Thyroid gland (tissue), 4 donors: ENCODE measurements around the gene NRTN. TPM values are rescaled to one million over a fixed set of nuclear protein-coding genes. Genes with fewer than 3 reads are reported as not detected.

Source experiments
- DNase-seq, 2 donors: peaks; one replicate each; pipeline ENCODE4 v3.0.0-alpha.2; 2019
- H3K27ac ChIP-seq, 3 donors: fragments of 200-600 bp; sonication (generic); 1 replicate in 2 of 3; 2 replicates in 1 of 3; pipeline ENCODE4 v1.5.1; 2016 to 2019; ENCODE audit warnings: mild to moderate bottlenecking in 1 of 3, moderate library complexity in 1 of 3
- H3K27me3 ChIP-seq: fragments of 200-600 bp; sonication (generic); one replicate; pipeline ENCODE4 v1.5.1; 2019
- H3K36me3 ChIP-seq, 2 donors: fragments of 200-600 bp; sonication (generic); one replicate each; pipeline ENCODE4 v1.5.1; 2016 to 2019
- H3K4me1 ChIP-seq, 2 donors: fragments of 200-600 bp; sonication (generic); one replicate each; pipeline ENCODE4 v1.5.1; 2017 to 2019
- H3K4me3 ChIP-seq, 3 donors: fragments of 200-600 bp; sonication (generic); replicated peaks in 1 of 3; 1 replicate in 2 of 3; 2 replicates in 1 of 3; pipeline ENCODE4 v1.5.1; 2016; ENCODE audit warnings: mild to moderate bottlenecking in 1 of 3
- H3K9me3 ChIP-seq: fragments of 200-600 bp; sonication (generic); one replicate; pipeline ENCODE4 v1.5.1; 2017
- CTCF ChIP-seq, 6 experiments: fragments of 200-600 bp in 3 of 6; fragments of 450-650 bp in 3 of 6; sonication (generic) in 3 of 6; IDR thresholded peaks; one replicate each; pipeline ENCODE4 v1.5.1; 2016 to 2019; ENCODE audit warnings: antibody characterized with exemption in 6 of 6, mild to moderate bottlenecking in 2 of 6, inconsistent platforms in 1 of 6, moderate library complexity in 1 of 6
- POLR2A ChIP-seq, 2 donors: fragments of 450-650 bp; IDR thresholded peaks; one replicate each; pipeline ENCODE4 v1.6.1; 2017; ENCODE audit warnings: antibody characterized with exemption in 2 of 2, mild to moderate bottlenecking in 2 of 2, moderate library complexity in 1 of 2
- WGBS, 2 donors: methylation state at CpG; one replicate each; pipeline ENCODE4 v1.1.5; 2017; 5-methylcytosine and 5-hydroxymethylcytosine counted together
- intact Hi-C: fragments of 100-400 bp; cut with DNase I; formaldehyde crosslinking; loops from one replicate; pipeline ENCODE4 v1.15.1; 2023
- total RNA-seq, 4 donors: library from RNA; depleted of rRNA; stranded (reverse); fragments of >200 nt; gene quantifications; one replicate each; pipeline ENCODE4 v1.2.3, GENCODE V29; 2016

The NRTN gene
- total RNA-seq, 4 donors from 2014 or later: 0.71 to 8.1 (median 1.3) TPM

GRCh38 chr19:5826531-5827341 is 21.9 kb downstream of the NRTN start:
- no peaks in the 10 kb centered on the region for H3K36me3 ChIP-seq
- no peak overlapping the region for H3K4me3 ChIP-seq
- H3K27ac ChIP-seq: no peak overlapping the region
- intact Hi-C loops: no loop called here
- WGBS, 2 donors: 18 to 30% methylated on average over 16 to 24 of the region's 24 CpGs
- DNase-seq: peak; percentile 70 to 71
- peaks cover 5 to 33% of the 10 kb centered on the region in 2 donors for H3K4me1 ChIP-seq
- no peak for TF ChIP-seq POLR2A (IDR thresholded peaks at IDR 0.05)
- peak in 2 of 6 experiments; percentile 8 to 14 for TF ChIP-seq CTCF (IDR thresholded peaks at IDR 0.05)
- H3K27me3 ChIP-seq: no peaks in the 10 kb centered on the region
- no peaks in the 10 kb centered on the region for H3K9me3 ChIP-seq

GRCh38 chr19:5827342-5827890 is 22.5 kb downstream of the NRTN start:
- H3K4me1 ChIP-seq: peaks cover 5 to 26% of the 10 kb centered on the region in 2 donors
- no peak for DNase-seq
- 41 to 48% methylated on average over 10 to 12 of the region's 37 CpGs for WGBS, 2 donors
- no peaks in the 10 kb centered on the region for H3K36me3 ChIP-seq
- peak overlapping the region in 1 of 3 donors; percentile 78 for H3K27ac ChIP-seq
- peak overlapping the region in 1 of 3 donors; percentile 46 for H3K4me3 ChIP-seq
- no peaks in the 10 kb centered on the region for H3K9me3 ChIP-seq
- intact Hi-C loops: no loop called here
- no peaks in the 10 kb centered on the region for H3K27me3 ChIP-seq
- no peak for TF ChIP-seq POLR2A (IDR thresholded peaks at IDR 0.05)
- no peak for TF ChIP-seq CTCF (IDR thresholded peaks at IDR 0.05)

- H3K4me3 ChIP-seq: peak overlapping the region in 1 of 3 donors; percentile 46
- intact Hi-C loops: no loop called here
- DNase-seq: peak; percentile 80 to 81
- peak overlapping the region in 2 of 3 donors; percentile 42 to 78 for H3K27ac ChIP-seq
- H3K4me1 ChIP-seq: peaks cover 5 to 26% of the 10 kb centered on the region in 2 donors
- TF ChIP-seq POLR2A (IDR thresholded peaks at IDR 0.05) (peak; percentile 67 to 81), CTCF (IDR thresholded peaks at IDR 0.05) (no peak)
- H3K9me3 ChIP-seq: no peaks in the 10 kb centered on the region
- no peaks in the 10 kb centered on the region for H3K36me3 ChIP-seq
- H3K27me3 ChIP-seq: no peaks in the 10 kb centered on the region
- 1 to 3% methylated on average over 22 of the region's 91 CpGs for WGBS, 2 donors
These were observed 23.2 kb downstream of the NRTN start for GRCh38 chr19:5827891-5828660.

GRCh38 chr19:5828661-5829566 is 24.0 kb downstream of the NRTN start:
- Histone ChIP-seq H3K4me1 (peaks cover 5 to 26% of the 10 kb centered on the region in 2 donors), H3K9me3 (no peaks in the 10 kb centered on the region), H3K27ac (peak overlapping the region in 2 of 3 donors; percentile 42 to 78), H3K4me3 (peak overlapping the region in 1 of 3 donors; percentile 46), H3K27me3 (no peaks in the 10 kb centered on the region), H3K36me3 (no peaks in the 10 kb centered on the region)
- DNase-seq: peak; percentile 24 to 27
- TF ChIP-seq POLR2A (IDR thresholded peaks at IDR 0.05) (no peak), CTCF (IDR thresholded peaks at IDR 0.05) (no peak)
- intact Hi-C loops: no loop called here
- 3 to 7% methylated on average over 20 to 24 of the region's 47 CpGs for WGBS, 2 donors
